GM12878 (cell line): ENCODE results near the gene ITM2C. TPM values are rescaled to one million over a fixed set of nuclear protein-coding genes. Genes with fewer than 3 reads are reported as not detected.

ENCODE experiments used
- BRCA1 ChIP-seq: IDR thresholded peaks from 2 replicates; pipeline ENCODE4 v1.6.1; 2011; ENCODE audit warnings: low read depth, low read length, improper control_type of control experiment
- E4F1 ChIP-seq: fragments of 450-650 bp; IDR thresholded peaks from 2 replicates; pipeline ENCODE4 v1.6.1; 2018; ENCODE audit warnings: borderline replicate concordance, mild to moderate bottlenecking; ENCODE audit not compliant: partially characterized antibody
- MYC ChIP-seq: IDR thresholded peaks from 2 replicates; pipeline ENCODE4 v1.6.1; 2011; ENCODE audit warnings: mild to moderate bottlenecking, low read length, moderate library complexity, inconsistent platforms; ENCODE audit not compliant: insufficient read depth, insufficient replicate concordance, insufficient read length, severe bottlenecking
- RELB ChIP-seq: fragments of 450-650 bp; IDR thresholded peaks from 2 replicates; pipeline ENCODE4 v1.6.1; 2017; ENCODE audit warnings: low read depth, mild to moderate bottlenecking, moderate library complexity
- RUNX3 ChIP-seq: IDR thresholded peaks from 2 replicates; pipeline ENCODE4 v1.6.1; 2012; ENCODE audit warnings: low read length, inconsistent platforms
- SMAD1 ChIP-seq: fragments of 450-650 bp; IDR thresholded peaks from 2 replicates; pipeline ENCODE4 v1.6.1; 2018; ENCODE audit warnings: mild to moderate bottlenecking, low read depth; ENCODE audit not compliant: partially characterized antibody
- SMAD5 ChIP-seq: IDR thresholded peaks from 2 replicates; pipeline ENCODE4 v1.6.1; 2016; ENCODE audit warnings: antibody characterized with exemption, low read depth
- SRF ChIP-seq, 2 experiments: IDR thresholded peaks; 2 replicates each; pipeline ENCODE4 v1.6.1; 2011; ENCODE audit warnings: low read depth in 2 of 2, low read length in 2 of 2, mild to moderate bottlenecking in 1 of 2, moderate library complexity in 1 of 2
- TARDBP ChIP-seq: IDR thresholded peaks from 2 replicates; pipeline ENCODE4 v1.6.1; 2016; ENCODE audit warnings: borderline replicate concordance
- USF1 ChIP-seq: IDR thresholded peaks from 2 replicates; pipeline ENCODE4 v1.6.1; 2011; ENCODE audit warnings: borderline replicate concordance, low read depth, mild to moderate bottlenecking, moderate library complexity, mixed read lengths, low read length; ENCODE audit not compliant: insufficient read depth; ENCODE audit errors: extremely low read length
- ZNF217 ChIP-seq: fragments of 450-650 bp; IDR thresholded peaks from 2 replicates; pipeline ENCODE4 v1.6.1; 2017; ENCODE audit warnings: antibody characterized with exemption, mild to moderate bottlenecking
- ZNF384 ChIP-seq: IDR thresholded peaks from 2 replicates; pipeline ENCODE4 v1.6.1; 2012; ENCODE audit warnings: low read depth, mild to moderate bottlenecking, low read length, improper control_type of control experiment, borderline replicate concordance
- polyA plus RNA-seq, 11 experiments: library from polyadenylated mRNA; depleted of rRNA in 4 of 11; unstranded in 6 of 11; stranded (reverse) in 5 of 11; fragments of >200 nt; fragmentation: Nextera tagmentation in 4 of 11; fragmentation: Illumina TruSeq in 1 of 11; extraction: Ambion mirVana in 4 of 11; extraction: Trizol in 1 of 11; gene quantifications; 1 replicate in 1 of 11; 2 replicates in 10 of 11; pipeline versions ENCODE4 v1.2.1 to v1.2.3, GENCODE V29; 2011 to 2016; ENCODE audit warnings: inconsistent platforms in 2 of 11, missing spikeins in 2 of 11, low read depth in 1 of 11
- total RNA-seq, 4 experiments: library from RNA; depleted of rRNA in 3 of 4; stranded (reverse); fragments of >200 nt in 3 of 4; fragmentation: Illumina TruSeq in 1 of 4; extraction: Trizol in 1 of 4; gene quantifications; 2 replicates each; pipeline versions ENCODE4 v1.2.1 to v1.2.3, GENCODE V29; 2013 to 2021

The ITM2C gene
- total and polyA plus RNA-seq, 10 of the 15 experiments (the other 5 are each of a cell fraction or from before 2014, with no cell fraction given) = 5.4 to 195 (median 149) TPM

GRCh38 chr2:230914886-230915285 is 50.1 kb downstream of the ITM2C start (continued):
- TF ChIP-seq SRF (IDR thresholded peaks at IDR 0.05; ENCODE audit: low read depth in 2 of 2, low read length in 2 of 2) (no peak), ZNF384 (no peak), TARDBP (no peak), ZNF217 (no peak), SMAD5 (no peak), USF1 (no peak), SMAD1 (no peak), RUNX3 (no peak), BRCA1 (no peak), RELB (no peak), E4F1 (no peak), MYC (no peak)
